HG03439 (cell line): ENCODE data around the gene PKNOX2.

ENCODE experiments used
- ATAC-seq: cut with Tn5 transposase; IDR thresholded peaks from one replicate; pipeline ENCODE4 v1.9.1; 2021; ENCODE audit warnings: mild to moderate bottlenecking, moderate library complexity; ENCODE audit not compliant: unreplicated experiment

Gene PKNOX2

GRCh38 chr11:125305345-125305744, 140.8 kb downstream of the PKNOX2 start:
- no peak for ATAC-seq

GRCh38 chr11:125306476-125306875, 141.9 kb downstream of the PKNOX2 start:
- ATAC-seq, result no peak

GRCh38 chr11:125308246-125308645, 143.7 kb downstream of the PKNOX2 start:
- ATAC-seq, result no peak

- no peak for ATAC-seq
Observed at GRCh38 chr11:125312391-125312790, 147.8 kb downstream of the PKNOX2 start.

GRCh38 chr11:125312812-125313211, 148.3 kb downstream of the PKNOX2 start:
- no peak for ATAC-seq

GRCh38 chr11:125313271-125314219, 149.0 kb downstream of the PKNOX2 start:
- no peak for ATAC-seq

- ATAC-seq, result no peak
Observed at GRCh38 chr11:125314276-125315078, 149.9 kb downstream of the PKNOX2 start.

GRCh38 chr11:125315079-125315740, 150.7 kb downstream of the PKNOX2 start:
- no peak for ATAC-seq

- no peak for ATAC-seq
Observed at GRCh38 chr11:125317416-125317815, 152.9 kb downstream of the PKNOX2 start.

GRCh38 chr11:125319649-125320048, 155.1 kb downstream of the PKNOX2 start:
- ATAC-seq, result no peak

GRCh38 chr11:125320347-125321076, 156.0 kb downstream of the PKNOX2 start:
- no peak for ATAC-seq

GRCh38 chr11:125322289-125322688, 157.7 kb downstream of the PKNOX2 start:
- no peak for ATAC-seq

- ATAC-seq, result no peak
Observed at GRCh38 chr11:125325196-125325595, 160.6 kb downstream of the PKNOX2 start.

- ATAC-seq, result no peak
Observed at GRCh38 chr11:125326126-125326525, 161.6 kb downstream of the PKNOX2 start.

- no peak for ATAC-seq
Observed at GRCh38 chr11:125327518-125328224, 163.1 kb downstream of the PKNOX2 start.

GRCh38 chr11:125328225-125328580, 163.7 kb downstream of the PKNOX2 start:
- ATAC-seq, result no peak

GRCh38 chr11:125329786-125330185, 165.2 kb downstream of the PKNOX2 start:
- ATAC-seq, result no peak

GRCh38 chr11:125330462-125331325, 166.1 kb downstream of the PKNOX2 start:
- ATAC-seq, result no peak
